CD4-positive, alpha-beta T cell (primary cell): ENCODE results near the gene TARBP2. TPM values are rescaled to one million over a fixed set of nuclear protein-coding genes. Genes with fewer than 3 reads are reported as not detected.

Experiments
- ATAC-seq: fragments of 200-7000 bp; cut with Tn5 transposase; one replicate; pipeline ENCODE4 v1.10.0; 2022; ENCODE audit warnings: mild to moderate bottlenecking; ENCODE audit not compliant: poor library complexity
- CTCF ChIA-PET: fragments of 350-600 bp; sonication (Branson Sonifier 250); formaldehyde crosslinking; loops from one replicate; lab custom pipeline; 2021; ENCODE audit warnings: antibody characterized with exemption, inconsistent platforms; lab: Charles Lee
- POLR2A ChIA-PET: fragments of 350-600 bp; sonication (Branson Sonifier 250); formaldehyde crosslinking; loops from one replicate; lab custom pipeline; 2021; ENCODE audit warnings: antibody characterized with exemption, inconsistent platforms; lab: Charles Lee
- DNase-seq, 14 experiments: peaks; one replicate each; pipeline ENCODE4 v3.0.0-alpha.2; 2013 to 2020; ENCODE audit warnings: mixed read lengths in 2 of 14
- H3K27ac ChIP-seq, 2 donors: one replicate each; pipeline versions ENCODE4 v1.5.1 to v1.7.0; 2013; ENCODE audit warnings: low read length in 2 of 2, low read depth in 1 of 2, mild to moderate bottlenecking in 1 of 2
- H3K27me3 ChIP-seq, 2 experiments: 1 replicate in 1 of 2; 2 replicates in 1 of 2; pipeline versions ENCODE4 v1.6.1 to v1.7.0; 2013; ENCODE audit warnings: low read length in 2 of 2, control low read depth in 1 of 2, mild to moderate bottlenecking in 1 of 2, moderate library complexity in 1 of 2; ENCODE audit not compliant: insufficient read depth in 2 of 2, control insufficient read depth in 1 of 2
- H3K36me3 ChIP-seq: one replicate; pipeline ENCODE4 v1.6.1; 2013; ENCODE audit warnings: low read length, control low read depth; ENCODE audit not compliant: insufficient read depth
- H3K4me1 ChIP-seq: one replicate; pipeline ENCODE4 v1.6.1; 2013; ENCODE audit warnings: low read length, control low read depth; ENCODE audit not compliant: insufficient read depth
- H3K4me3 ChIP-seq: one replicate; pipeline ENCODE4 v1.5.1; 2013; ENCODE audit warnings: mild to moderate bottlenecking, low read length, moderate library complexity
- H3K9me3 ChIP-seq, 2 experiments: 1 replicate in 1 of 2; 2 replicates in 1 of 2; pipeline versions ENCODE4 v1.6.1 to v1.7.0; 2013; ENCODE audit warnings: low read length in 2 of 2, mild to moderate bottlenecking in 2 of 2, control low read depth in 1 of 2, moderate library complexity in 1 of 2; ENCODE audit not compliant: control insufficient read depth in 1 of 2, insufficient read depth in 1 of 2
- H3K27ac Mint-ChIP-seq: one replicate; pipeline ENCODE4 v1.8.0; 2020; ENCODE audit warnings: mixed read lengths
- H3K27me3 Mint-ChIP-seq: one replicate; pipeline ENCODE4 v1.8.0; 2021; ENCODE audit warnings: mixed read lengths
- H3K36me3 Mint-ChIP-seq: one replicate; pipeline ENCODE4 v1.8.0; 2021; ENCODE audit warnings: low read depth, mixed read lengths
- H3K4me1 Mint-ChIP-seq: one replicate; pipeline ENCODE4 v1.8.0; 2021; ENCODE audit warnings: low read depth, mixed read lengths
- H3K4me3 Mint-ChIP-seq: one replicate; pipeline ENCODE4 v1.8.0; 2020; ENCODE audit warnings: mild to moderate bottlenecking, mixed read lengths
- H3K9me3 Mint-ChIP-seq: one replicate; pipeline ENCODE4 v1.8.0; 2020; ENCODE audit warnings: mixed read lengths
- CTCF ChIP-seq: fragments of 200-600 bp; IDR thresholded peaks from one replicate; pipeline ENCODE4 v1.8.0; 2022; ENCODE audit warnings: antibody characterized with exemption, mild to moderate bottlenecking
- intact Hi-C, 2 experiments: fragments of 100-400 bp; cut with DNase I in 1 of 2; cut with micrococcal nuclease in 1 of 2; formaldehyde crosslinking; loops; one replicate each; pipeline versions ENCODE4 v1.15.1 to v1.9.0; 2023 to 2025; cut with DNase I, micrococcal nuclease
- total RNA-seq, 174 experiments: library from RNA in 2 of 174; stranded (reverse) in 2 of 174; gene quantifications; one replicate each; pipeline ENCODE4 v1.2.3 and lab custom pipeline; 2021 to 2026

Gene TARBP2
- total RNA-seq, 2 experiments from 2014 or later: 21.7 to 22.4 TPM

- ChIA-PET CTCF (interaction anchor here (0.6 to 3.0 kb wide), 7 partner anchors 10 to 48 kb away, joined by 3 to 14 read pairs (median 5); partner anchors contain the start of genes MAP3K12, PRR13 and TARBP2), POLR2A (interaction anchor here (1.0 to 1.6 kb wide), 4 partner anchors 11 to 73 kb away, joined by 4 to 10 read pairs (median 6); partner anchors contain the start of genes PRR13, SP1 and TARBP2)
- peaks cover 16% of the 10 kb centered on the region for H3K4me1 ChIP-seq
- ATAC-seq (peak; percentile 26), DNase-seq (peak; percentile 64 to 90 (median 76))
- peaks cover 70% of the 10 kb centered on the region for H3K36me3 Mint-ChIP-seq
- peaks cover 49% of the 10 kb centered on the region for H3K4me1 Mint-ChIP-seq
- H3K27me3 ChIP-seq: no peaks in the 10 kb centered on the region
- H3K4me3 Mint-ChIP-seq: peak overlapping the region; percentile 98
- H3K9me3 ChIP-seq: no peaks in the 10 kb centered on the region
- peak overlapping the region; percentile 89 for H3K27ac Mint-ChIP-seq
- peak; percentile 51 for TF ChIP-seq CTCF
- peaks cover 54% of the 10 kb centered on the region for H3K36me3 ChIP-seq
- H3K9me3 Mint-ChIP-seq: no peaks in the 10 kb centered on the region
- H3K4me3 ChIP-seq: peak overlapping the region; percentile 86
- no peaks in the 10 kb centered on the region for H3K27me3 Mint-ChIP-seq
- peak overlapping the region; percentile 93 for H3K27ac ChIP-seq
- intact Hi-C loops: loop anchor here (1.0 to 10.0 kb wide), 4 partner anchors 48 to 448 kb away; partner anchors contain the start of genes TARBP2 (in 2 of the 2) and EIF4B (in 1 of the 2)
Measured at GRCh38 chr12:53452159-53453077, 48.7 kb upstream of the TARBP2 start.

- H3K4me1 Mint-ChIP-seq: peaks cover 46% of the 10 kb centered on the region
- peak overlapping the region; percentile 98 for H3K4me3 Mint-ChIP-seq
- H3K27me3 ChIP-seq: no peaks in the 10 kb centered on the region
- H3K27ac ChIP-seq: no peak overlapping the region
- POLR2A ChIA-PET: interaction anchor here (0.8 to 2.1 kb wide), 9 partner anchors 12 to 234 kb away, joined by 3 to 14 read pairs (median 4); partner anchors contain the start of genes PFDN5, PRR13, SP1 and TARBP2
- no peaks in the 10 kb centered on the region for H3K27me3 Mint-ChIP-seq
- no peak for TF ChIP-seq CTCF
- H3K9me3 ChIP-seq: no peaks in the 10 kb centered on the region
- H3K36me3 Mint-ChIP-seq: peaks cover 74% of the 10 kb centered on the region
- peaks cover 56% of the 10 kb centered on the region for H3K36me3 ChIP-seq
- intact Hi-C loops: loop anchor here (2.0 to 10.0 kb wide), 3 partner anchors 47 to 449 kb away; partner anchors contain the start of genes EIF4B (in 1 of the 2) and TARBP2 (in 1 of the 2)
- H3K4me3 ChIP-seq: no peak overlapping the region
- DNase-seq (no peak), ATAC-seq (no peak)
- peak overlapping the region; percentile 89 for H3K27ac Mint-ChIP-seq
- peaks cover 16% of the 10 kb centered on the region for H3K4me1 ChIP-seq
- CTCF ChIA-PET: interaction anchor here (1.6 to 3.0 kb wide), 2 partner anchors 33 to 46 kb away, joined by 5 to 14 read pairs; partner anchors contain the start of genes MAP3K12 and TARBP2
- H3K9me3 Mint-ChIP-seq: no peaks in the 10 kb centered on the region
Measured at GRCh38 chr12:53453953-53454640, 47.0 kb upstream of the TARBP2 start.

GRCh38 chr12:53454707-53455106, 46.4 kb upstream of the TARBP2 start:
- CTCF ChIA-PET: interaction anchor here (1.4 kb wide), 1 partner anchor 21 kb away, joined by 3 read pairs; no protein-coding TSS in a partner anchor
- Mint-ChIP-seq H3K9me3 (no peaks in the 10 kb centered on the region), H3K36me3 (peaks cover 80% of the 10 kb centered on the region), H3K4me3 (peak overlapping the region; percentile 73), H3K4me1 (peaks cover 49% of the 10 kb centered on the region), H3K27me3 (no peaks in the 10 kb centered on the region), H3K27ac (peak overlapping the region; percentile 89)
- Histone ChIP-seq H3K4me3 (no peak overlapping the region), H3K4me1 (peaks cover 16% of the 10 kb centered on the region), H3K27me3 (no peaks in the 10 kb centered on the region), H3K36me3 (peaks cover 62% of the 10 kb centered on the region), H3K9me3 (no peaks in the 10 kb centered on the region), H3K27ac (no peak overlapping the region)
- no peak for ATAC-seq
- POLR2A ChIA-PET: interaction anchor here (0.8 to 2.1 kb wide), 9 partner anchors 13 to 235 kb away, joined by 3 to 14 read pairs (median 4); partner anchors contain the start of genes PFDN5, PRR13 and TARBP2
- intact Hi-C loops: loop anchor here in 1 of 2 experiments (10.0 kb wide), 1 partner anchor 450 kb away; the partner anchor contains the start of gene EIF4B
- no peak for DNase-seq
- TF ChIP-seq CTCF: no peak
